Epithelial cell of esophagus (primary cell): ENCODE data around the gene BORCS5.

Source experiments
- DNase-seq: peaks from one replicate; pipeline ENCODE4 v3.0.0; 2010; ENCODE audit warnings: low read depth
- H3K4me3 ChIP-seq: 2 replicates; pipeline ENCODE4 v1.5.1; 2011; ENCODE audit warnings: mild to moderate bottlenecking, low read length, control low read depth
- CTCF ChIP-seq: IDR thresholded peaks from 2 replicates; pipeline ENCODE4 v1.5.1; 2011; ENCODE audit warnings: low read depth, mild to moderate bottlenecking, low read length, control low read depth, inconsistent platforms; ENCODE audit not compliant: insufficient read depth; ENCODE audit errors: missing control alignments

BORCS5 gene

GRCh38 chr12:12433203-12433731 is 76.4 kb downstream of the BORCS5 start:
- no peak for DNase-seq
- TF ChIP-seq CTCF, result no peak
- no peak overlapping the region for H3K4me3 ChIP-seq

- DNase-seq, result peak; percentile 36
- H3K4me3 ChIP-seq, result no peak overlapping the region
- TF ChIP-seq CTCF, result no peak
Observed at GRCh38 chr12:12436831-12437345, 80.0 kb downstream of the BORCS5 start.

- no peak for TF ChIP-seq CTCF
- peak; percentile 100 for DNase-seq
- no peak overlapping the region for H3K4me3 ChIP-seq
Observed at GRCh38 chr12:12439636-12440035, 82.8 kb downstream of the BORCS5 start.

GRCh38 chr12:12440784-12441428 is 84.0 kb downstream of the BORCS5 start:
- no peak for TF ChIP-seq CTCF
- DNase-seq, result no peak
- no peak overlapping the region for H3K4me3 ChIP-seq

GRCh38 chr12:12441429-12441807 is 84.5 kb downstream of the BORCS5 start:
- no peak for DNase-seq
- no peak overlapping the region for H3K4me3 ChIP-seq
- no peak for TF ChIP-seq CTCF

GRCh38 chr12:12441843-12442461 is 85.1 kb downstream of the BORCS5 start:
- H3K4me3 ChIP-seq, result no peak overlapping the region
- peak; percentile 55 for DNase-seq
- TF ChIP-seq CTCF, result no peak

- TF ChIP-seq CTCF, result no peak
- H3K4me3 ChIP-seq, result no peak overlapping the region
- DNase-seq, result peak; percentile 70
Observed at GRCh38 chr12:12442548-12443071, 85.7 kb downstream of the BORCS5 start.
